C4-2B (cell line): ENCODE data around the gene KCTD13.
"Not testable (repeated sequence)": the region's sequence is repeated elsewhere in the genome, so short reads cannot be mapped to it uniquely, and the experiment has no call there.

Source experiments
- H3K27ac ChIP-seq: fragments of 450-650 bp; 2 replicates; pipeline ENCODE4 v1.5.1; 2017
- ZFX ChIP-seq: fragments of 450-650 bp; IDR thresholded peaks from 2 replicates; pipeline ENCODE4 v1.6.1; 2017
- TF ChIP-seq, protein P1 (sequence below): fragments of 450-650 bp; conservative IDR thresholded peaks from 2 replicates; pipeline ENCODE4 v1.5.1; 2017; ENCODE audit warnings: mild to moderate bottlenecking

The KCTD13 gene

DNA sequence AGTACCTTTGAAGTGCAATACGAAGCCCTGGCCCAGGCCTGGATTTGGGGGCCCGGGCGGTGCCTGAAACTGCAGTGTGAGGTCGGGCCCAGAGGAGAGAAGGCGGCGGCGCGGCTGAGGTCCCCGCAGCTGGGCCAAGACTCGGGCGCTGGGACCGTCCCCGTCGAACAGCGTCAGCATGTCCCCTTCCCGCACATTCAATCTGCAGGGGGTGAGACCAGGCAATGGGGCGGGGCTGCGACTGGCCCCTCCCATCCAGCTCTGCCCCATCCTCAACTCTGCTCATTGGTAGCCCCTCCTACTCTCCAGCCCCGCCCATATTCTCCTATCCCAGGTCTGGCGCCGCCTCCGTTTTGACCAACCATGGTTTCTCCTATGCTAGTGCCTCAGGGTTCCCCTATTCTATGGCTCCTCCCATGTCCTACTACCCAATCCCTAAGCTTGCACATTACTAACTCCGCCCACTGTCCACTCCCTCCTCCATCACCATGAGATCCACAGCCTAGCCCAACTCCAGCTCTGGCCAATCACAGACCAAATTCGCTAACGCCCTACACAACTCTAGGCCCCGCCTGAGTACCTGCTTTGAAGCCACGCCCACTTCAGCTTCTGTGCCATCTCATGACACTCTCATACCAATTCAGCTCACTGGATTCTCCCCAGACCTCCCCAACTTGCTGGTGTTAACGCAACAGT lies 48.6 kb downstream of the KCTD13 start:
- TF ChIP-seq, protein P1, sequence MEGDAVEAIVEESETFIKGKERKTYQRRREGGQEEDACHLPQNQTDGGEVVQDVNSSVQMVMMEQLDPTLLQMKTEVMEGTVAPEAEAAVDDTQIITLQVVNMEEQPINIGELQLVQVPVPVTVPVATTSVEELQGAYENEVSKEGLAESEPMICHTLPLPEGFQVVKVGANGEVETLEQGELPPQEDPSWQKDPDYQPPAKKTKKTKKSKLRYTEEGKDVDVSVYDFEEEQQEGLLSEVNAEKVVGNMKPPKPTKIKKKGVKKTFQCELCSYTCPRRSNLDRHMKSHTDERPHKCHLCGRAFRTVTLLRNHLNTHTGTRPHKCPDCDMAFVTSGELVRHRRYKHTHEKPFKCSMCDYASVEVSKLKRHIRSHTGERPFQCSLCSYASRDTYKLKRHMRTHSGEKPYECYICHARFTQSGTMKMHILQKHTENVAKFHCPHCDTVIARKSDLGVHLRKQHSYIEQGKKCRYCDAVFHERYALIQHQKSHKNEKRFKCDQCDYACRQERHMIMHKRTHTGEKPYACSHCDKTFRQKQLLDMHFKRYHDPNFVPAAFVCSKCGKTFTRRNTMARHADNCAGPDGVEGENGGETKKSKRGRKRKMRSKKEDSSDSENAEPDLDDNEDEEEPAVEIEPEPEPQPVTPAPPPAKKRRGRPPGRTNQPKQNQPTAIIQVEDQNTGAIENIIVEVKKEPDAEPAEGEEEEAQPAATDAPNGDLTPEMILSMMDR: no peak
- no peak overlapping the region for H3K27ac ChIP-seq

DNA sequence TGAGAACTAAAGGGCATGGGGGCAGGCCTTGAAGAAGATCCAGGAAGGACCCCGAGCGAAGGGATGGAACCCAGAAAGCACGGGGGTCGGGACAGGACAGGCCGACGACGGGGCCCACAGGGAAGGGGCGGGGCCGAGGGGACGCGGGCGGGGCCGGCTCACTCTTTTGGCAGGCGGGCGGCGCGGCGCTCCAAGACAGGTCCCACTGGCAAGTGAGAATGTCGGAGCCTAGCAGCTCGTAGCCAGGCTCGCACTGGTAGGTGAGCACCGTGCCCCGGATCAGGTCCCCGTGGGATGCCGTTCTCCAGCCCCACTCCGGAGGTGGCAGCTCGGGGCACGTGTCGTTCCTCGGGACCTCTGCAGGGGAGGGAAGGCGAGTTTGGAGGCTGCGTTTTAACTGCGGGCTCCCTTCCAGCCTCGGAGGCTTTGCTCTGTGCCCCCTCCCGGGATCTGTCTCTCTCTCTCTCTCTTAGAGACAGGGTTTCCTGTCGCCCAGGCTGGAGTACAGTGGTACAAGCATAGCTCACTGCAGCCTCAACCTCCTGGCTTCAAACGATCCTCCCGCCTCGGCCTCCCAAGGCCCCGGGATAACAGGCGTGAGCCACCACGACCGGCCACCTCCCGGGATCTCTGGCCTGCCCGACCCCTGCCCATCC lies 49.3 kb downstream of the KCTD13 start:
- no peak for TF ChIP-seq ZFX
- TF ChIP-seq, protein P1: no peak
- H3K27ac ChIP-seq: no peak overlapping the region

DNA sequence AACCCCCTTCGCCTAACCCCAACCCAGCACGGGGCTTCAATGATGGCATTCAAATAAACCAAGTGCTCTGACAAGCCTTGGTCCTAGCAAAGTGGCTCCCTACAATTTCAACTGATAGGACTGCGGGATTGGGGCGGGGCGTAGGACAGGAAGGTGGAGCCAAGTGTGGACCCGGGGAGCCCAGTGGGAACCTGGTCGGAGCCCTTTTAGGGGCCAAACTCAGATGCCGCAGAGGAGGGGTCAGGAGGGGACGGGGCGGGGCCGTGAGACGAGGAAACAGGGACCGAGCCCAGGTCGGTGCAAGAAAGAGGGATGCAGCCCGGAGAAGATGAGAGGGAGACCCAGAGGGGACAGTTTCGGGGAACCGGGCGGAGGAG lies 49.8 kb downstream of the KCTD13 start:
- TF ChIP-seq, protein P1: no peak
- no peak for TF ChIP-seq ZFX
- no peak overlapping the region for H3K27ac ChIP-seq

DNA sequence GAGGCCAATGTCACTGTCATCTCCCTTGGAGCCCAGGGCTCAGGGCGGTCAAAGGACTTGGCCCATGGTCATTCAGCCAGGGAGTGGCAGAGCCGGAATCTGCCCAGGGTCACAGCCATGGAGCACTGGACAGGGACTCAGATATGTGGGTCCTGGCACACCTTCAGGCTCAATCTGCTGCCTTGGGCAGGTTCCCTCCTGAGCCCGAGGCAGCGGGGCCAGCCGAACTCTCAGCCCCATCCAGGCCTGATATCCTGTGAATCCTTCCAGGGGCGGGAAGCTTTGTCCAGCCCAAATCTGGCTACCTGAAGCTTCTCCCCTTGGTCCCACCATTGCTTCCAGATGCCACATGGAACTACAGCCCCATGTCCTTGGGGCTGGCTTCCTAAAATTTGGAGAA lies 50.8 kb downstream of the KCTD13 start:
- no peak for TF ChIP-seq ZFX
- TF ChIP-seq, protein P1: no peak
- no peak overlapping the region for H3K27ac ChIP-seq

DNA sequence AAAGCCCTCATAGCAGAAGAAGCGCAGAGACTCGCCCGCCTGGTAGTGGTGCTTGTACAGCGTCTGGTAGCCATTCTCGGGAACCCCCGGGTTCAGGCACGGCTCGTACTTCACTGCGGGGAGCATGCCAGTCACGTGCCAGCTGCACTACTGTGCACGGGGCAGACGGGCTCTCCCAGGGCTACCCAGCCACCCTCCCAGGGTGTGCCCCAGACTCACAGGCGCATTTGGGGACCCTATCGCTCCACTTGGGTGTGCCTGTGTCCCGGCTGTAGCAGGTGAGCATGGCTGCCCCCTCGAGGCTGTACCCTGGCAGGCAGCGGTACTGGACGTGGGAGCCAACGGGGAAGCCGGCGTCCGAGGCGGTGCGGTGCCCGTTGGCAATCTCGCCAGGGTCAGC lies 52.7 kb downstream of the KCTD13 start:
- TF ChIP-seq, protein P1: no peak
- TF ChIP-seq ZFX: no peak
- H3K27ac ChIP-seq: no peak overlapping the region

DNA sequence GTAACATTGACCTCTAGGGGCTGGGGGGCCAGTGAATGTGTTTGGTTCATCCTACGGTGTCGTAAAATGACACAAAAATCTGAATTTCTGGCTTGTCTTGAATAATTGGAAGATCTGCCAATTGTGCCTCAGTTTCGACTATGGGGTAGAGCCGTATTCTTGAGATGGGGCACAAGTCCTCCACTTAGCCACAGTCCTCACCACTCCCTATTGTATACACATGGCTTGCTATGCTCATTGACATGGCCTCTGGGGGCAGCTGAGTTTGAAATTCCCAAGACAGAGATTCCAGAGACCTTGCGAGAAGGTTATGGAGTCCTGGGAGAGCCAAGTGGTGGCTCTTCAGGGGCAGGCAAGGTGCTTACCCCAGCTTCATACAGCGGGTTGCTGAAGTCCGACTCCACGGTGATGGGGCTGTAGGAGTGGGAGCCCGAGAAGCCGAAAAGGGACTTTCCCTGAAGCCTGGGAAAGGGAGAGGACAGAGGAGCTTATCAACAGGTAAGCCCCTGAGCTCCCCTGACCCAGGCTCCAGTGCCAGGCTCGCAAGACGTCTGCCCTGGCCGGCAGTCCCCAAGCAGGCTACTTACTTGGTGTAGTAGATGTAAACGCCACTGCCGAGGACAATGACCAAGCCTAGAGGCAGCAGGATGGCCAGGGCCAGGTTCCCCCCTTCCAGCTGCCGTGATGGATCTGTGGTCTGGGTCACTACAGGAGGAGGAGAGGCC lies 54.0 kb downstream of the KCTD13 start:
- TF ChIP-seq, protein P1: no peak
- TF ChIP-seq ZFX: no peak
- H3K27ac ChIP-seq: no peak overlapping the region

DNA sequence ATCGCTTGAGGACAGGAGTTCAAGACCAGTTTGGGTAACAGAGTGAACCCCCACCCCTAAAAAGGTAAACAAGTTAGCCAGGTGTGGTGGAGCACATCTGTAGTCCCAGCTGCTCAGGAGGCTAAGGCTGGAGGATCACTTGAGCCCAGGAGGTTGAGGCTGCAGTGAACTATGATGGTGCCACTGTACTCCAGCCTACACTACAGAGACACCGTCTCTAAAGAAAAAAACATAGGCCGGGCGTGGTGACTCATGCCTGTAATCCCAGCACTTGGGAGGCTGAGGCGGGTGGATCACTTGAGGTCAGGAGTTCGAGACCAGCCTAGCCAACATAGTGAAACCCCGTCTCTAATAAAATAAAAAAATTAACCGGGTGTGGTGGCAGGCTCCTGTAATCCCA lies 57.0 kb downstream of the KCTD13 start:
- not testable (repeated sequence) for H3K27ac ChIP-seq
